ENCODE measurements around the gene MICAL2. TPM values are rescaled to one million over a fixed set of nuclear protein-coding genes. Genes with fewer than 3 reads are reported as not detected.

MICAL2 gene
- total and polyA plus RNA-seq, 2 of the 13 experiments (the other 11 are each of a cell fraction or from before 2014, with no cell fraction given) = 0.78 to 1.1 TPM

GRCh38 chr11:12066799-12067508 is 43.4 kb upstream of the MICAL2 start (continued):
- no peak for TF ChIP-seq ZBTB37 (CRISPR knock-in tag; IDR thresholded peaks at IDR 0.05)
- TF ChIP-seq ZNF281 (CRISPR knock-in tag; IDR thresholded peaks at IDR 0.05; ENCODE audit: borderline replicate concordance) = 0 out of 2 replicates have a peak, but pooled peaks have one; percentile 9
- TF ChIP-seq TBX2 (CRISPR knock-in tag; IDR thresholded peaks at IDR 0.05; ENCODE audit: borderline replicate concordance) = peak; percentile 29; the same call in 1 of the 2 replicates
- TF ChIP-seq ZNF644 (CRISPR knock-in tag; IDR thresholded peaks at IDR 0.05; ENCODE audit: low read depth) = 0 out of 2 replicates have a peak, but pooled peaks have one; percentile 7
- no peak for TF ChIP-seq ZNF660 (CRISPR knock-in tag; IDR thresholded peaks at IDR 0.05; ENCODE audit: borderline replicate concordance, low read depth)
- TF ChIP-seq ZBTB7B (CRISPR knock-in tag; IDR thresholded peaks at IDR 0.05) = 0 out of 2 replicates have a peak, but pooled peaks have one; percentile 24
- TF ChIP-seq NR1H2 (CRISPR knock-in tag; IDR thresholded peaks at IDR 0.05; ENCODE audit: borderline replicate concordance, low read depth) = no peak
- no peak for TF ChIP-seq ZNF710 (CRISPR knock-in tag; IDR thresholded peaks at IDR 0.05; ENCODE audit: borderline replicate concordance)
- no peak for TF ChIP-seq ZNF18 (CRISPR knock-in tag; IDR thresholded peaks at IDR 0.05; ENCODE audit: insufficient replicate concordance)
- no peak for TF ChIP-seq ZSCAN21 (CRISPR knock-in tag; IDR thresholded peaks at IDR 0.05; ENCODE audit: borderline replicate concordance)
- no peak for TF ChIP-seq MLX (CRISPR knock-in tag; IDR thresholded peaks at IDR 0.05)
- TF ChIP-seq TGIF2 (CRISPR knock-in tag; IDR thresholded peaks at IDR 0.05) = 0 out of 2 replicates have a peak, but pooled peaks have one; percentile 33
- TF ChIP-seq ZNF263 (CRISPR knock-in tag; IDR thresholded peaks at IDR 0.05) = peak; percentile 74
- TF ChIP-seq HNRNPK (IDR thresholded peaks at IDR 0.05; ENCODE audit: low read depth, low read length, poor library complexity, severe bottlenecking) = no peak
- peak; percentile 78 for TF ChIP-seq CEBPG (CRISPR knock-in tag; IDR thresholded peaks at IDR 0.05)
- TF ChIP-seq ZFP1 (CRISPR knock-in tag; IDR thresholded peaks at IDR 0.05) = no peak
- no peak for TF ChIP-seq ZNF768 (CRISPR knock-in tag; IDR thresholded peaks at IDR 0.05)
